GM21619 (cell line): ENCODE measurements around the gene ACOT9.
"Not testable (repeated sequence)": the region's sequence is repeated elsewhere in the genome, so short reads cannot be mapped to it uniquely, and the experiment has no call there.

Experiments used
- ATAC-seq: cut with Tn5 transposase; IDR thresholded peaks from one replicate; pipeline ENCODE4 v1.9.1; 2021; ENCODE audit not compliant: unreplicated experiment

ACOT9 gene

DNA sequence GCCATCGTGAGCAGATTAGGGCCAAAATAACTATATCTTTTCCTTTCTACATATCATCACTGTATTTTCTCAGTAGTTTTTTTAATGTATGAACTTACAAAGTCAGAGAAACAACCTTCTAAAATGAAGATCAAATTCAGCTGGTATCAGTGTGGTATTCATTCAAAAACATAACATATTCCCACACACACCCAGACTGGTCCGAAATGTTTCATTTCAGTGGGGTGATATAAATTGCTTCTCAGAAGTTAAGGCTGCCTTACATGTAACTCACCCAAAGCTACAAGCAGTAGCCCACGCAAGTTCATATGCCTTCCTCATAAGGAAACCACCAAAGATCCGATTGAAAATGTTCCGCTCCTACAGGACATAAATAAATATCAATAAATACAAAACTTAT, 37.8 kb downstream of the ACOT9 start:
- no peak for ATAC-seq

DNA sequence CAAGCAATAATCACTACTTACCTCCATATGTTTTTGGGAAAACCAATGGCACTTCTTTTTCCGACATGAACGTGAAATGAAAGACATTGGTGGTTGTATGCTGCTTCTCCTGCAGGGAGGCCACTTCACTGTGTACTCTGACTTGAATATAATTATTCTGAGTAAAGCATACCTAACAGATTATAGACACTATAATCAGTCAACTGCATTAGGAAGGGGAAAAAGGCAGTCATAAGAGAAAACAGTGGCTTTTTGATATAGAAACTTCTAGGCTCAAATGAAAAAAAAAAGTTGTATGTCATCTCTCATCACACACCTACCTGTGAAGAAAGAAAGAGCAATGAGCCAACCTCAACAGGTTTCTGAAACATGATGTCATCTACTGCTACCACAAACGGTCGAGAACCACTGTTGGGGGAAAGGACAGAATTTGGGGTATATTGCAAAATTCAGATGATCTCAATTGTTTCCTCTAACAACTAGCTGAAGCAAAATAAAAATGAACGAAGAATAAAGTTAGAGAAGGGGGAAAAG, 38.3 kb downstream of the ACOT9 start:
- ATAC-seq, result no peak

DNA sequence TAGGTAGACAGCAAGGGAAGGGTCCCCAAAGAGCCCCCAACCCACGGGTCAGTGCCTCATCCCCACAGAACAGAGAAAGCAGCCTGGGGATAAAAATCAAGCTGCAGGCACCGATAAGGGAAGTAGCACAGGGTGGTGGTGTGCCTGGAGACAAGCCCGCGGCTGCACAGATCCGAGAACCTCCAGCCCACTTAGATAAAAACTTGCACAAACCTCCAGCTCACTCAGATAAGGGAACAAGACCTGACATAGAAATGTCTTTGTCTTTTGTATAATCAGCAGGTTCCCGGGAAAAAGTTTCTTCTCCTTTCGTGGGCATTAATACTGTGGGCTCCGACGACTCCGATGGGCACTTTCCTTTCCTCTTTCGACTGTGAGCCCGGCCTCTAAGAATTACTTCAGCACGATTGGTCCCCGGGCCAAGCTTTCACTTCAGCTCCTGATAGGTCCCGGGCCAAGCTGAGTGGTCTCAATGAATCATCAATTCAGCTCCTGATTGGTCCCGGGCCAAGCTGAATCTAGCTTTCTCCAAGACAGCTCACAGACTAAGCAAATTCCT, 43.4 kb downstream of the ACOT9 start:
- peak; percentile 74 for ATAC-seq

DNA sequence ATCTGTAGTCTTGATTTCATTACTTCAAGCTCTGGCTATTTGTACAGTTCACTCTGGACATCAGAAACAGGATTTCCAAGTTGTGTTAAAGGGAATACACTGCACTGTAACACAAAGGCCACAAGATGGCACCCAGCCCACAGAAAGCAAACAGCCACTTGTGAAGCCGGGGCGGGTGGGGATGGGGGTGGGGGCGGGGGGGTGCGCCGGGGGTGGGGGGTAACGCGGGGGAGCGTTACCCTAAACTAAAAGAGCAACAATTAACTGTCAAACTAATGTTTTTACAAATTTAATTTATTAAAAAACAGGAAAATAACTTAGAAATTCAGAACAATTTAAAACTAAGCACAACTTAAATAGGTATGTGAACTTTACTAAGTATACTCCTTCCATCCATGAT, 48.5 kb downstream of the ACOT9 start:
- ATAC-seq, result no peak

DNA sequence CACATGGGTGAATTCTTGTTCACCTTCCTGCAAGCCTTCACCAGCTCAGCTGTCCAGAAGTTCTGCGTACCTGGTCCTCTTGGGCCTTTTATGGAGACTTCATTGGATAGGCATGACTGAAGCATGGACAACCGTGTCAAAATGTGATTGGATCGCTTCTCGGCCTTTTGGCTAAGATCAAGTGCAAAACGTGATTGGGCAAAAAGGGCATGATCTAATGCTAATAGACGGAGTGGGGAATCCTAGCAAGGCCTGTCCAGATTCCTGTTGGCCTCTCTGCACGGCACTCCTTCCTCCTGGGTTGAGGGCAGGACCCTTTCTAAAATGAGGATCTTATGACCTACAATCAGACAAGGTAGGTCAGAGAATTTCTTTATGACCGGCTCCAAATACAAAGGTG, 50.9 kb downstream of the ACOT9 start:
- ATAC-seq, result no peak

DNA sequence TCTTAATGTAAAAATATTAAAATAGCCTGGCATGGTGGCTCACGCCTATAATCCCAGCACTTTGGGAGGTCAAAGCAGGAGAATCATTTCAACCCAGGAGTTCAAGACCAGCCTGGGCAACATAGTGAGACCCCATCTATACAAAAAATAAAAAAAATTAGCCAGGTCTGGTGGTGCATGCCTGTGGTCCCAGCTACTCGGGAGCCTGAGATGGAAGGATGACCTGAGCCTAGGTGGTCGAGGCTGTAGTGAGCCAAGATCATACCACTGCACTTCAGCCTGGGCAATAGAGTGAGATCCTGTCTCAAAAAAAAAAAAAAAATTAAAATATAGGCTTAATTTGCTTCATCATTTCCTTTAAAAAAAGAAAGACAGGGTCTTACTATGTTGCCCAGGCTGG, 66.6 kb downstream of the ACOT9 start:
- ATAC-seq, result not testable (repeated sequence)

DNA sequence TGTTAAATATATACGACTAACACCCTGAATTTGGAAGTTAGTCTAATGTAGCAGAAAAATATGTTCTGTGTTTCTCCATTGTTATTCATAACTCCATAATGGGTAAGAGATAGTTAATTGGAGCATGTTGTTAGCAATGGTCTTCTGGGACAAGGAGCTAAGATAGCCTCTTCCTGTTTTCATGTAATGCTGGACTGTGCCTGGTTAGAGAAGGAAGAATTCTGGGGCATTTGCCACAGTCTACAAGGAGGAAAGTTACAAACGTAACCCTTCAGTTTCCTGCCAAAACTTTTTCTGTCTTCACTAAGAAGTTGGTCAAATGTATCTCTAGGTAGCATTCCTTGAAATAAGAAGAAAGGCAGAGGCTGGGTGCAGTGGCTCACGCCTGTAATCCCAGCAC, 70.0 kb downstream of the ACOT9 start:
- no peak for ATAC-seq

DNA sequence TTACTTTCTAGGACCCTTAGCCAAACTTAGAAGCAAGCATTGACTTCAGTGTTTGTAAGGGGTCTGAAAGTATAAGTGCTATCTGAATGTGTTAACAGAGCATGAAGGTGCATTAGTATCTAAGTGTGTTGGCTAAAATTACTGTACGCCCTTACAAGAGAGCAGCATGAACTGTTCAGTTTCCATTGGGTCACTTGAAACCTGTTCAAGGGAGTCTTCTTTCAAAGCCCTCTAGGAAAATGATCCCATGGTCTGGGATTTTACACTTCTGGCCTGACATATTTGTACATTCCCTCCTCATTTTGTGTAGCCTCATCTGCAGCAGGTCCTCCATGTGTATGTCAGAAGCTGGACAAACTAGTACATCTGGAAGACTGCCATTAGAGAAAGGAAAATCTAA, 72.5 kb downstream of the ACOT9 start:
- ATAC-seq, result no peak

DNA sequence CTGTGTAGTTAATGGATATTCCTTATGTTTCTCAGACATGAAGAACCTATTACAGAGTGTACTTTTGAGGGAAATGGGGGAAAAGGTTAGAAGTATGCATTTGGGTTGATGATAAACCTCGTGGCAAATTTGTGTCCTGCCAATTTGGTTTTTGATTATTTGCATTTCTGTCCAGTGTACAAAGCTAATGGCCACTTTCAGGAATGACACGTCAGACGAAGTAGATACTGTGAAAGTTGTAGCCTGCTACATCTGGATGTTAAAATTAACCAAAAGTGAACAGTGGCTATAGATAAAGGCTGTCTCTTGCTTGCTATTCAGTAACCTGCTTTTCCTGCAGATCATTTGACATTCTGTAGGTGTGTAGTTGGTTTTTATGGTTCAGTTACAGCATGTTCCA, 74.7 kb downstream of the ACOT9 start:
- peak; percentile 55 for ATAC-seq

DNA sequence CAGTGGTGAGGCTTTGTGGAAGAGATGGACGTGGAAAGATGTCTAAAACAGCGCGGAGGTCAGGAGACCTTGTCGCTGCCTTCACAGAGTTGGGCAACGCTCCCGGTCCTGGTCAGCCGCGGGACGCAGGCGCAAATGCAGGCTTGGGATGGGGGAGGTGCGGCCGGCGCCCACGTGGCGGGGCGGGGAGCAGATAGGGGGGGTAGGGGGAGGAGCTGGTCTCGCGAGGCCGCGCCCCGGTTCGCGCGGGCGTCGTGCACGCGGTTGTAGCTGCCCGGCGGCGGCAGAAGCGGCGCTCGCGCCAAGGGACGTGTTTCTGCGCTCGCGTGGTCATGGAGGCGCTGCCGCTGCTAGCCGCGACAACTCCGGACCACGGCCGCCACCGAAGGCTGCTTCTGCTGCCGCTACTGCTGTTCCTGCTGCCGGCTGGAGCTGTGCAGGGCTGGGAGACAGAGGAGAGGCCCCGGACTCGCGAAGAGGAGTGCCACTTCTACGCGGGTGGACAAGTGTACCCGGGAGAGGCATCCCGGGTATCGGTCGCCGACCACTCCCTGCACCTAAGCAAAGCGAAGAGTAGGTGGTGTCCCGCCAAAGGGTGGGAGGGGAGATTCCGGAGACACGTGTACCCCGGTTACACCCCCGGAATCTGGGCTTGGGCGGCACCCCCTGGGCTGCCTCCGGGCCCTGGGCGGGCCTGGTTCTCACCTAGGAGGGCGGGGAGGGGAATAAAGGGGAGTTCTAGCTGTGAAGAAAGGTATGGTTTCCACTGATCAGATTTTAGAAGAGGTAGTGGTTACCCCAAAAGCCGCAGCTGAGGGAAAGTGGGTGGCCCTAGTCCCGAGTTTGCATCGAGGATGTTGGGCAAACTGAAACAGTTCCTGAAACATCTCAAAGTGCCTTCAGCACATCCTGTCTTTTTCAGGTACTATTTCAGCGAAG, 75.6 kb downstream of the ACOT9 start, which contains the start of gene PRDX4:
Gene PRDX4 (plus strand): TSS at position 255 of the 939 bp plus-strand sequence. CDS start 78 bp downstream, at position 333.
- ATAC-seq, result peak; percentile 59

DNA sequence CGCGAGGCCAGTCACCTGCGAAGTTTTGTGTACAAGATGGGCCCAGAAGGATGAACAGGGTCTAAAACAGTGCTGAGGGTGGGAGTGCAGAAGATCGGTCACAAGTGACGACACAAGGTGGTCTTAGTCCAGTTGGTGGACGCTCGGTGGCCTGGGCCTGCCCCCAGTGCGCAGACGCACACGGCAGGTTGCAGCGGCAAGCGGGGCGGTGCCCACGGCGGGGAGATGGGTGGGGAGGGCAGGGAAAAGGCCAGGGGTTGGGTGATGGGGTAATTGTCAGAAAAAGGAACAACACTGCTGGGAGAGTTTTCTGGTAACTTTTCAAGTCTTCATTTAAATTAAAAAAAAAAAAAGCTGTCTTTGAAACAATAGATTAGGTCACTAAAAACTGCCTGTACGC, 76.8 kb downstream of the ACOT9 start:
- no peak for ATAC-seq

DNA sequence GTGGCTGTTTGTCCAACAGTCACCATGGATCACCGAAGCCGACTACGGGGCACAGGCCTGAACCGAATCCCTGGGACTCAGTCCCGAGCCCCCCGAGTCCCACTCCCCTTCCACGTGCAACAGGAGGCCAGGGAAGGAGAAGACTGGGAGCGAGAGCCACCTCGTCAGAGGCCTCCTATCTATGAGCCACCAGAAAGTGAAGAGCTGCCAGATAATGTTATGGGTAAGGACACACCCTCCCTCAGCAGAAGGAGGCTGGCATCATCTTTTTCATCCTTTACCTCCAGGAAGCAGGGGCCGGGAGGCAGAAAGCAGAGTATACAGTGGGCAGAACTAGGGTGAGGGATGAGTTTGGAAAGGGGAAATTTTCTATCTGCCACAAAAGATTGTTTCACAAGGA, 78.6 kb downstream of the ACOT9 start:
- ATAC-seq, result no peak

DNA sequence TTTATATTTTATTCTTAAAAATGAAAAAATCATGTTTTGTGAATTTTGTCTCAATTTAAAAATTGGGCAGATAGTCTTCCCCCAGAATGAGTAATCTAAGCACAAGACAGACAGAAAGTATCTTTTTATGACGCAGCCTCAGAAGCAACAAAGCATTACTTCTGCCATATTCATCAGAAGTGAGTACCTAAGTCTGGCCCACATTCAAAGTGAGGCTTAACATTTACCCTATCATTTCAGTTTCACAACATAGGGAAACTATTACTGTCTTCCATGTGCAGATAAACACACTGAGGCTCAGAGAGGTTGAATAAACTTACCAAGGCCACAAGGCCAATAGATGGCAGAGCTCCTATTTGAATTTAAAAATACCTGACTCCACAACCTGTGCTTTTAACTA, 80.2 kb downstream of the ACOT9 start:
- peak; percentile 50 for ATAC-seq

DNA sequence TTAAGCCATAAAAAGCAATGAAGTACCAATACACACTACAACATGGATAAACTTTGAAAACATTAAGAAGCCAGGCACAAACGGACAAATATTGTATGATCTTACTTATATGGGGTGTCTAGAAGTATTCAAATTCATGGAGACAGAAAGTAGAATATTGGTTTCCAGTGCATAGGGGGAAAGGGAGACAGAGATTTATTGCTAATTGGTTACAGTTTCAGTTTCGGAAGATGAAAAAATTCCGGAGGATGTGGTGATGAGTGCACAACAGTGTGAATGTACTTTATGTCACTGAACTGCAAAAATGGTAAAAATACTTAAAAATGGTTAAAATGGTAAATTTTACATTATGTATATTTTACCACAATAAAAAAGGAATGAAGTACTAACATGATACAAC, 80.9 kb downstream of the ACOT9 start:
- peak; percentile 51 for ATAC-seq

DNA sequence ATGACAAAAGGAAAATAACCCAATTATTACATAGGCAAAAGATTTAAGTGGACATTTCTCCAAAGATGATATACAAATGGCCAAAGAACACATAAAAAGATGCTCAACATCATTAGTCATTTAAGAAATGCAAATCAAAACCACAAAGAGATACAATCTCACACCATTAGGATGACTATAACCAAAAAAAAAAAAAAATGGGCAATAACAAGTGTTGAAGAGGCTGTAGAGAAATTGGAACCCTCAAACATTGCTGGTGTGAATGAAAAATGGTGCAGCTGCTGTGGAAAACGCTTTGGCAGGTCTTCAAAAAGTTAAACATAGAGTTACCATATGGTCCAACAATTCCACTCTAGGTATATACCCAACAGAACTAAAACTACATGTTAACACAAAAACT, 81.4 kb downstream of the ACOT9 start:
- ATAC-seq, result no peak

DNA sequence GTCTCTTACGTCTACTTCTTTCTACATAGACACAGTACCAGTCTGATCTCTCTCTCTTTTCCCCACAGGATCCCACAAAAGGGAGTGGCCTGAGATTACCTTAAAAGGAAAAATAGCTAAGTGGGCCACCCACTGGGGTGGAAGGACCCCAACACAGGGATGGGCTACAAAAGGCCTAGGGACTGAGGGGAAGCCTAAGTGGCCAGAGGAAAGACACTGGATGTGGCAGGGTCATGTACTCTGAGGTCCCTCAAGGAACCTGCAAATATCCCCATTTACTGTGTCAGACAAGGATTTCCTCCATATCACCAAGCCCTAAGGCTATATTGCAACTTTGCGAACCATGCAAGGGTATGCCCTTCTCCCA, 82.3 kb downstream of the ACOT9 start:
- no peak for ATAC-seq

DNA sequence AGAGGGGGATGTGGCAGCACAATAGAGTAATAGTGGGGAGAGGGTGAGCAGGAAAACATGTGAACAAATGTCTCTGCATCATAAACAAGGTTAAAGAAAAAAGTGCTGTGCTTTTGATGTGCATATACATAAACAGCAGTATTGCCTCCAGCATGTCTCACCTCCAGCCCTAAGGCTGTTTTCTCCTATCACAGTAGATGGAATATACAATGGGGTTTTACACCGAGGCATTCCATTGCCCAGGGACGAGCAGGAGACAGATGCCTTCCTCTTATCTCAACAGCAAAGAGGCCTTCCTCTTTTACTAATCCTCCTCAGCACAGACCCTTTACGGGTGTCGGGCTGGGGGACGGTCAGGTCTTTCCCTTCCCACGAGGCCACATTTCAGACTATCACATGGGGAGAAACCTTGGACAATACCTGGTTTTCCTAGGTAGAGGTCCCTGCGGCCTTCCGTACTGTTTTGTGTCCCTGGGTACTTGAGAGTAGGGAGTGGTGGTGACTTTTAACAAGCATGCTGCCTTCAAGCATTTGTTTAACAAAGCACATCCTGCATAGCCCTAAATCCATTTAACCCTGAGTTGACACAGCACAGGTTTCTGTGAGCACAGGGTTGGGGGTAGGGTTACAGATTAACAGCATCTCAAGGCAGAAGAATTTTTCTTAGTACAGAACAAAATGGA, 82.9 kb downstream of the ACOT9 start:
- ATAC-seq, result not testable (repeated sequence)

DNA sequence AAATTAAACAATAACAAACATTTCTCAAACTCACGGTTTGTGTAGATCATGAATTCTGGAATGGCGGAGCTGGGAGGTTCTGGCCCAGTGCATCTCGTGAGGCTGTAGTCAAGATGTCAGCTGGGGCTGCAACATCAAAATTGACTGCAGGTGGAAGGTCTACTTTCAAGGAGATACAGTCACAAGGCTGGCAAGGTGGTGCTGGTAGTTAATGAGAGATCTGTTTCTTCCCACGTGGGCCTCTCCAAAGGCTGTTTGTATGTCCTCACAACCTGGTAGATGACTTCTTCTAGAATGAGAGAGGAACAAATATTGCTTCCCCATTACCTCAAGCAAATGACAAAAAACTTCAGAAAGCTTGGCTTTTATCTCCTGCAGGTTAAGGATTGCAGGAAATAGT, 83.7 kb downstream of the ACOT9 start:
- no peak for ATAC-seq

DNA sequence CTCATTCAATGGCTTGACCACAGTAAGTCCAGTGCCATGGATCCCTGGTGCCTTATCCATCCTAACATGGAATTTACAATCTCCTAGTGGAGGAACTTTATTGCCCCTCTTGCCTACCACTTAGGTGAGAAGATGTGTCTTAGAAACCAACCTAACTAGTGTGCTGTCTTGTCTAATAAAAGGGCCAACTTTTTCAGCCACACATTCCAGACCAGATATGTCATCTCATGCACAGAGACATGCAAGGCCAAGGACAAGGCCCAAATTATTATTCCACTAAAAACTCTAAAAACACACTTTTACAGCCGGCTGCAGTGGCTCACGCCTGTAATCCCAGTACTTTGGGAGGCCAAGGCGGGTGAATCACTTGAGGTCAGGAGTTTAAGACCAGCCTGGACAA, 86.4 kb downstream of the ACOT9 start:
- no peak for ATAC-seq

DNA sequence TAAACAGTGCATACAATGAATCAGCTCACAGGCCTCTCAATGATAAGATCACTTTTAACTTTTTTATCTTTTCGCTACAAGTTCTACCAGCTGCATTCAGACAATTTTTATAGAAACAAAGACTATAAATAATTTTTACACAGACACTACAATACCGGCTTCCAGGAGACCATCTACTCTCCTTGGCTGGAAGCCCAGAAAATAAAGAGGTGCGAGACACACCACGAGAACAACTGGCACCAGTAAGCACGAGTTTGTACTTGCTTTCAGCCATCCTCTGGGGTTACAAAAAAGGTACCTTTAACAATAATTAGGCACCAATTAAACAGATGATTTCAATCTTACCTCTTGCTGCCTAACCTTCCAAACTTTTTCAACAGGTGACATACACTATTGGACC, 87.0 kb downstream of the ACOT9 start:
- no peak for ATAC-seq
